Hematopoietic multipotent progenitor cell treated with erythropoietin and hydrocortisone succinate and interleukin-3 and kit ligand, for 8 days (in vitro differentiated cells): ENCODE measurements around the gene GAL3ST1.
"Not testable (repeated sequence)": the region's sequence is repeated elsewhere in the genome, so short reads cannot be mapped to it uniquely, and the experiment has no call there.

Source experiments
- DNase-seq: peaks from one replicate; pipeline ENCODE4 v3.0.0-alpha.2; 2015

Gene GAL3ST1

DNA sequence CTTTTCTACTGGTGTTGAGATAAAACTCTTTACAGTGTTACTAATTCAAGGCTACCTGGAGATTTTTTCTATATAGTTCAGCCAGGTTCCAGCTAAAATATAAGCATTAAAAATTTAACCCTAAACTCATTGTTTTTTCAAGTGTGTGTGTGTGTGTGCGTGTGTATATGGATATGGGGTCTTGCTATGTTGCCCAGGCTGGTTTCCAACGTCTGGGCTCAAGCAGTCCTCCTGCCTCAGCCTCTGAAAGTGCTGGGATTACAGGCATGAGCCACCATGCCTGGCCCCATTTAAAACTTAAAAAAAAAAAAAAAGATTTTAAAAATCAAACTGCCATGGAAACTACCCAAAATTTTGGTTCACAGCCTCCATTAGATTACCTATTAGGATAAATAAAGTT, 21.7 kb upstream of the GAL3ST1 start:
- no peak for DNase-seq

DNA sequence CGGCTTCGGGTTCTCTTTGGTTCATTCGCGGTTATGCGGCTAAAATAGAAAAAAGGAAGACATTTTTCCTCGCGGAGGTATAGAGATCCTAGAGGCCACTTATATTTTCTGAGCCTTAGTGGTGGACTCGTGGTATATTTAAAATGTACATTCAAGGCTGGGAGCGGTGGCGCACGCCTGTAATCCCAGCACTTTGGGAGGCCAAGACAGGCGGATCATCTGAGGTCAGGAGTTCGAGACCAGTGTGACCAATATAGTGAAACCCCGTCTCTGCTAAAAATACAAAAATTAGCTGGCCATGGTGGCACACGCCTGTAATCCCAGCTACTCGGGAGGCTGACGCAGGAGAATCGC, 17.9 kb upstream of the GAL3ST1 start:
- not testable (repeated sequence) for DNase-seq

DNA sequence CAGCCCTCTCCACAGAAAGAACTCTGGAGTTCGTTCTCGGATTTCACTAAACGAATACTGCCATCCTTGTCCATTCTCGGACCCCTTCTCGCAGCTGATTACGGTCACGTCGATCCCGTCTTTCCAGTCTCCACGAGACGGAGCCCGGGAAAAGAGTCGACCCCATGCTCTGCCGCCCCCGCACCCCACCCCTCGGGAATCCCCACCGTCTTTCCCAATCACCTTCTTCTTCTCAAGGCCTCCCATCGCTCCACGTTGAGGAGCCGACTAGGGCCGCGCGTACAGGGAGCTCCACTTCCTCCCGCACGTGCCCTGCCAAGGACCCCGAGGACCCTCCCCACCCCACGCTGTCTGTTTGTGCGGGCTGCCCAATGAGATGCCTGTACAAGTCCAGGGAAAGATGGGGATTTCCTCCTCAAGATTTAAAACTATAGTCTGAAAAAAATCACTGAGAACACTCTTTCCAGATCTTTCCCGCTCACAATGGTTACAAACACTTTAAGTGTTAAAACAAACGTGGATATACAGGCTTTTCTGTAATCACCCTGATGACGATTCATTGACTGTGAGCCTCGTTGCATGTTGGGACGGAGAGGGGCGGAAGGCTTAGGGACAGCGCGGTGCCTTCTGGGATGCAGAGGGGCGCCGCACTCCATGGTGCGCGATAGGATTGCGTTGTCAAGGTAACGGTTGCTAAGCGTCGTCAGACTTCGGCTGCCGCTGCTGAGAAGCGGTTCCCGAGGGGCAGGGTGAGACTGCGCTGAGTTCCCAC, 17.3 kb upstream of the GAL3ST1 start, which contains the start of gene PES1:
PES1 (minus strand) TSS at position 323 of the 772 bp plus-strand sequence; CDS start at position 246, 77 bp downstream.
- DNase-seq = peak; percentile 99

DNA sequence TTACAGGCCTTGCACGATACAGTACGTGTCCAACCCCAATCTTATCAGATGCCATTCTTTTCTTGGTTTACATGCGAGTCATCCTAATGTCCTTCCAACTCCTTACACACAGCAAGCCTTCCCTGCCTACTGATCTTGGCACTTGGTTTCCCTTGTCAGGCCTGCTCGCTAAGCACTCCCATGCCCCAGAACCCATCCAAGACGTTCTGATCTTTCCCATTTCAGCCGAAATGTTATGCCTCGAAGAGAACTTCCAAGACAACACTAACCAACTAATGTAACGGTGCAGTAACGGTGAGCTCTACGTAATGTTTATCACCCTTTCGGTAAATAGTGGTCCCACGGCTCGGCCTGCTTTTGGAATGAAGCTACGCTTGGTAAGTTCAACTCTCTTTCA, 16.7 kb upstream of the GAL3ST1 start:
- DNase-seq = peak; percentile 52

DNA sequence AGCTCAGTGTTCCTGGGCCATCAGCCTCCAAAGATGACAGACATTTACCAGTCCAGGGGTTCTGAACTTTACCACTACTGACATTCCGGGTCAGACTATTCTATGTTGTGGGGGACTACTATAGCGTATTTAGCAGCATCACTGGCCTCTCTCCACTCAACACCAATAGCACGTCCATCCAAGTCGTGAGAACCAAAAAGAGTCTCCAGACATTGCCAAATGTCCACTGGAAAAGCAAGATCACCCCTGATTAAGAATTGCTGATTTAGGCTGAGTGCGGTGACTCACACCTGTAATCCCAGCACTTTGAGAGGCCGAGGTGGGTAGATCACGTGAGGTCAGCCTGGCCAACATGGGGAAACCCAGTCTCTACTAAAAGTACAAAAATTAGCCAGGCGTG, 11.9 kb upstream of the GAL3ST1 start:
- DNase-seq = no peak

DNA sequence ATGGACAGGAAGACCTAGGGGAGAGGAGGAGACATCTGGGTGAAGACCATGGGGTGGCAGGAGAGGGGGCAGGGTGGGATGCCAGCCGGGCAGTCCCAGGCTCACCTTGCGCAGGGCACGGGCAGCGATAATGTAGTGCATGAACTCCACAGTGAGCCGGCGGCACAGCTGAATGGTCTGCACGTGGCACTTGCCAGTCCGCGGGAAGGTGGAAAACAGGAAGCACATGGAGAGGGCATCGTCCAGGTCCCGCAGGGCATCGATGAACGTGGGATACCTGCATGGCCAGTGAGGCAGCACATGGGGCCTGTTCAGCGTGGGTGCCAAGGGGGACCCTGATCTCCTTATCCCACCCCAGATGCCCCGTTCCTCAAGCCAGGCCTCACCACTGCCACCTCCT, 10.0 kb upstream of the GAL3ST1 start:
- DNase-seq = no peak

DNA sequence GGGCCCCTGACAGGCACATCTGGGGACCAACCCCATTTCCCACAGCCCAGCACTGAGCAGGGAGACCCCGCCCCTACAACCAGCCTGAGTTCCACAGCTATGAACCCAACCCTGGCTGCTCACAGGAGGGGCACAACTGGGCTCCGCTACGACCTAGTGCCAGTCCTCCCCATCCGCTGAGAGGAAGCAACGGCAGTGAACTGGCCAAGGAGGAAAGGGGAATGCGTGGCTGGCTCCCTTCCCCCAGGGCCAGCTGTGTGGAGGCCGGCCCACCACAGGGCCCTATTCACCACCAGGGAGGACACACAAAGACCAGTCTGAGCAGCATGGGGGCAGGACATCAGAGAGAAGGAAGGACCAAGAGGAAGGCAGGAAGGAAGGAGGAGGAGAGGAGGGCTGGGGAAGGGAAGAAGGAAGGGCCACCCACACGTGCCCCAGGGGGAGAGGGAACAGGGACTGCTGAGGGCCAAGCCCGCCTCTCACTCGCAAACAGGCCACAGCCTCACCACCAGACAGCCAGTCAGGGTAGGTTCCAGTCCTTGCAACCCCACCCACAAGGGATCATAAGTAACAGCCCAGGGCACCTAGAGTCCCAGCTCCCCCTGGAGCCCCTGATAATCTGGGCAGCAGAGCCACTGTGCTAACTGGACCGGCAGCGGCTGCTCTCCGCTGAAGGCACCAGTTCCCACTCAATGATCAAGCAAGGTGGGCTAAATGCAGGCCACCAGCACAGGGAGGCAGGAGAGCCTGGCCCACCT, 8.5 kb upstream of the GAL3ST1 start:
- DNase-seq = no peak

DNA sequence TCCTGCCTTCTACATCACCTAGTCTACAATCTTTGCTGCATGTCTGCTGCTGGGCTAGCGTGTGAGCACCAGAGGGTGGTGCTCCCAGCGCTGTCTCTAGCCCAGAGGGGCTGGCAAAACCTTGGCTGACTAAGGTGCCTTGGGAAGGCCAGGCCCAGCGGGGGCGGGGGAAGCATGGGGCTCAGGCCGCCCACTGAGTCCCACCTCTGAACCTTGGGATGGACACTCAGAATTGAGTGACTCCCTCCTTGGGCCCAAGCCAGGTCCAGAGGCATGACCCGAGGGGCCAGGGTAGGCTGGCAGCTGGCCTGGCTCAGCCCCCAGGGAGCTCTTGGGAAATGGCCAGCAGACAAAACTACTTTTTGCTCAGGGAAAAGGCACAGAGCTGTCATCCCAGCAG, 7.6 kb upstream of the GAL3ST1 start:
- no peak for DNase-seq

DNA sequence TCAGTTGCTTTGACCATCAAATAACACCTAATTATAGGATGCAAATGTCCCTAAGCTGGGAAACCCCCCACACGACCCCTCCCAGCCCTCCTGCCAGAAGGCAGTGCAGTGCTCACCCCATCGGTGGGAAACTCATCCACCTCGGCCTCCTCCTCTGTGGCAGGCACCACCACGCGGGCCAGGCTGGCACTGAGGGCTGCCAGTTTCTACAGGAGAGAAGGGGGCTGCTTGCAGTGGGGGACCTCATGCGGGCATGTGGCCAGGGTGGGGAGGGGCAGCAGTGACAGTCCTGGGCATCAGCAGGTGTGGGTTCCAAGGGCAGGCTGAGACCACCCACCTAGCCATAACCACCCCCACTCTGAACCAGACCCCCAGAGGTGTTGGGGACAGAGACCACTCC, 6.4 kb upstream of the GAL3ST1 start:
- no peak for DNase-seq

DNA sequence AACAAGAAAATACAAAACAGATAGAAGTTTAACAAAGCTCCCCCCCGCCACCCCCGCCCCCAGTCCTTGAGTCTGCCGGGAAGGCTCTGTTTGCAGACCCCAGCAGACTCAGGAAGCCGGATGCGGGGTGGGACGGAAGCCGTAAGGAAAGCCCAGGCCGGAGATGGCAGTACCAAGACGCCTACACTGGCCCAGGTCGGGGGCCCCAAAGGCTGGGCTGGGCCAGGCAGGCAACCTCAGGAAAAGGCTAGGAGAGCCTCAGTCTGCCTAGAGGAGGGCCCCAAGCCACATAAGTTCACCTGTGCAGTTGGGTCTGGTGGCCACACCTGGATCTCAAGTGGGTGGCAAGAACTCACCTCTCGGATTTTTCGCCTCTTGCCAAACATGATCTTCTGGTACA, 4.0 kb upstream of the GAL3ST1 start:
- DNase-seq = no peak

DNA sequence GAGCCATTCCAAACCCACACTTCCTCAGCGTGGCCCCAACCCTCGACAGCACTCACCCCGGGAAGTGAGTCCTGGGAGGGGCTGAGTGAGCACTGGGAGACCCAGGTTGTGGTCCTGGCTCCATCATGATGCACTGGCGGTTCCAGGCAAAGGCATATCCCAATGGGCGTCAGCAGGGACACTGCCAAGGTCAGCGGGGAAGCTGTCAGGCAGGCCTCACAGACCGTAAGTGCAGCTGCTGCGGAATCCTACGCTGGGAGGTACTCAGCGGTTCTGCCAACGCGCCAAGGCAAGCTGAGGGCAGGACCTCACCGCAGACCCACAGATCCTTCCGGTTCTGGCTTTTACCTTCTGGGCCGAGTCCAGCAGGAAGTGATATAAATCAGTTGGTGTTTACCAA, 1.4 kb upstream of the GAL3ST1 start:
- no peak for DNase-seq

DNA sequence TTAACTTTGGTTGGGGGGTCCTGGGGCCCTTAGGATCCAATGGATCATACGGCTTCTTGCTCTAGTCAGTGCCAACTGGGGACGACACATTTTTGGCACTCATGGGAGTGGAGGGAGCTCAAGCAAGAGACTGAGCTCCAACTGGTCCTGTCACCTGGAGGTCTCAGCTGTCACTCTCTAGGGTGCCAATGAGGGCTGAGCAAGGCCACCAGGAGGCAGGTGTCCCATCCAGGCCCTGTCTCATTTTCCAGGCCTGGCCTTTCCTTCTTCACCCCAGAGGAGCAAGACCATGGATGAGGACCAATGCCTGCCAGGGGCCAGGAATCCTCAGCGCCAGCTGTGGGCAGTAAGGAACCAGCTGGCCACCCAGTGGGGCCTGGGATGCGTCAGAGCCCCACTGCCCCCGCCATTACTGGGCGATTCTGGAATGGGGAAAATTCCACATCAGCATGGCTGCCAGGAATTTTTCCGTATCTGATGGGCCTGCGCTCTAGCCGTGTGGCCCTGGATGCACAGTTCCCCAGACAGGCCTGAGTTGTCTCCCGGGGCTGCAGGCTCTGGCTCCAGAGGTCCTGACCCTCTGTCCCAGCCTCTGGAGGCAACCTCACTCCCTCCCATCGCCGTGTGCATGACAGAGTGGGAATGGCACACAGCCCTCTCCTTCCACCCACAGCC, 669 bp upstream of the GAL3ST1 start:
- no peak for DNase-seq

DNA sequence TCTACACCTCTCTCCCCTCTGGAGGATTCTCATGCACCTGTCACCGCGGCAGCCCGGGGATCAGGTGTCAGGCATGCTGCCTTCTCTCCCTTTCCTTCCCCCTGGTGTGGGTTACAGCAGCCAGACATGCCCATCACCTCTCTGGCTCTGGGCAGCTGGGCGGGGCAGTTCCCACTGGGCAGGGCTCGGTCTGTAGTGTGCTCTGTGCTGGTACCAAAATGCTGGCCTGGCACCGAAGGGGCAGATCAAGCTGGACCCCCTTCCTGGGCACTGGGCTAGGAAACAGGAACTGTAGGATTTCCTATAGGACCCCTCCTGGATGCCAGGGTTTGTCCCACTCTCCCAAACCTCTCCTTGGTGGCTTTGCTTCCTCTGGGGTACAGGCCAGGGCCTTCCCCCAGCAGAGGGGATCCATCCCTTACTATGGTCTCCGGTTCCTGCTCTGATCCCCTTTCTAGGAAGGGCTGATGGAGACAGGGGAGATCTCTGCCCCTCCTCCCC, 821 bp downstream of the GAL3ST1 start:
- no peak for DNase-seq

DNA sequence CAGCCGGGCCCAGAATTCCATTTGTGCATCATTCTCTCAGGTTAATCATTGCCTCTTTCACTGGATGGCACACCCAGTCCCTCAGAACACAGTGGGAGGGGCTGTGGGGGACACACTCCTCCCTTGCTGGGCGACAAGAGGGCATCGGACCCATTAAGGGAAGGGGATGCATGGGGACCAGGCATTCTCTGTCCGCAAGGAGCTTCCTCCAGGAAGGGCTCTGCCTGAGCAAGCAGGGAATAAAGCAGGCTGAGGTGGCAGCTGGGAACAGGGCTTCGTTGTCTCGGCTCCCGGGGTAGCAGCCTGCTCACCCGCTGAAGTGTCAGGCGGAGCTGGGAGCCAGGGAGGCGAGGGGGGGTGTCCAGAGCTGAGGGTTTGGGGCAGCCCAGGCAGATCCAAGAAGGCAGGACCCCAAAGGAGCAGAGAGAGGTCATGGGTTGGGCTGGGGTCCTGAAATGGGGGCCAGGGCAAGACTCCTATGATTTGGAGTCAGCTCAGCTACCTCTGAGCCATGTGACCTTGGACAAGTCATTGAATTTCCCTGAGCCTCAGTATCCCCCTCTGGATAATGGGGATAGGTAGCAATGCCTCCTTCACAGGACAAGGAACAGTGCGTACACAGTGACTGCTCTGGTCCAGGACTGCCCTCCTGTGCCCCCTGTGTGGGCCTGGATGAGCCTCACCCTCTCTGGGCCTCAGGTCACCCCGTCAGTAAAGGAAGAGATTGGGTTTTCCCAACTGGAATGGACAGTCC, 1.4 kb downstream of the GAL3ST1 start:
- no peak for DNase-seq

DNA sequence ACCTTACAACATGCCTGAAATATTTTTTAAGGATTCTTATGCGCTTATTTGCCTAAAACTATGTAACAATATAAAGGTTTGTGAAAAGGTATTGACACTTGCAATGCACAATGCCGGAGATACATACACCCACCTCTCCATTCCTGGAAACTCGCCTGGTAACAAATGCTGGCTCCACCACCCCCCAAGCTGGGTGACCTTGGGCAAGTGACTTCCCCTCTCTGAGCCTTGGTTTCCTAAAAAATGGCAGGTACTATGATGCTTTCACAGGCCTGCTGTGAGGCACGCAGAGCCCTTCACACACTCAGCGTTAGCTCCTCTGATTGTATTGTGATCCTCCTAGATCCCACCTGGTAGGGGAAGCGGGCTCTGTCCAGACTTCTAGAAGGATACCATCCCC, 2.3 kb downstream of the GAL3ST1 start:
- DNase-seq = no peak

DNA sequence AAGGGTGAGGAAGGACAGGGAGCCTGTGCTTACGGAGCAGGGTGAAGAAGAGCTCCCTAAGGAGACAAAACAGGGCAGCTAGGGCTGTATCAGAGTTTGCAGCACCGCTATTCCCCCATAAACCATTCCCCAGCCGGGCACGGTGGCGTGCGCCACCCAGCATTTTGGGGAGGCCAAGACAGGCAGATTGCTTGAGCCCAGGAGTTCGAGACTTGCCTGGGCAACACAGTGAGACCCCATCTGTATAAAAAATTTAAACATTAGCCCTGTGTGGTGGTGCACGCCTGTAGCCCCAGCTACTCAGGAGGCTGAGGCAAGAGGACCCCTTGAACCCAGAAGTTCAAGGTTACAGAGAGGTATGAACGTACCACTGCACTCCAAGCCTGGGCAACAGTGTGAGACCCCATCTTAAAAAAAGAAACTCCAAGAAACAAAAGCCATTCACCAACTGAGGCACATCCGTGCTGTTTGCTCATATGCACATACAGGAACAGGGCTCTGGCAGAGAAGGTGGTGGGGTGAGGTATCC, 4.7 kb downstream of the GAL3ST1 start:
- DNase-seq = no peak

DNA sequence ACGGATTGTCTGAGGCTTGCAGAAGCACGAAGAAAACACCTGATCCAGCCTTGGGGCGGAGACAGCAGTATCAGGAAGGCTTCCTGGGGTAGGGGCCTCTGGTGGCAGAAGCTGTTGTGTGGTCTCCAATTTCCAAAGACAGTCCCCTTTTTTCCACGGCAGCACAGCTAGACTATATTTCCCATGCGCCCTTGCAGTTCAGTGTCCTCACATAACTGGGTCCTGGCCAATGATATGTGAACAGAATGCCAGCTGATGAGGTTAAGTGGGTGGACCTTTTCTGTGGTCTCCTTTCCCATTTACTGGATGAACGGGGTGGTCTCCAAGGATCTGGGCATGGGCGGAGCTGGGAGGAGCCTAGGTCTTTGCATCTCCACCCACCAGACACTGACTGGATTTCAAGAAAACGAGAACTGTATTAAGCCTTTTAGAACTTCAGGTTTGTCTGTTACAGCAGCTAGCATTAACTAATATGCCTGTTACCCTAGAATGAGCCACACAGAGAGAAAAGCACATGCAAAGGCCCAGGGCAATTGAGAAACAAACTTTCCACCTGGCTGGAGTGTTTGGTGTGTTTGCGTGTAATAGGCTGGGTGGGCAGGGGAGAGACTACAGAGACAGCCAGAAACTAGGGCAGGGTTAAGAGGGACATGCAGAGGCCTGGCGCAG, 6.2 kb downstream of the GAL3ST1 start:
- no peak for DNase-seq

DNA sequence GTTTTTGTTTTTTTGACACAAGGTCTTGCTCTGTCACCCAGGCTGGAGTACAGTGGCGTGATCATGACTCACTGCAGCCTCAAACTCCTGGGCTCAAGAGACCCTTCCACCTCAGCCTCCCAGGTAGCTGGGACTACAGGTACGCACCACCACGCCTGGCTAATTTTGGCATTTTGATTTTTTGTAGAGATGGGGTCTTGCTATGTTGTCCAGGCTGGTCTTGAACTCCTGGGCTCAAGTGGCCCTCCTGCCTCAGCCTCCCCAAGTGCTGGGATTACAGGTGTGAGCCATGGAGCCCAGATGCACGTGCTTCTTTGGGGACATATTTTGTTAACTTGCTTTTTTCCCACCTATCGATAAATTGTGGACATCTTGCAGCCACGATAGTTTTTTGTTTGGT, 7.2 kb downstream of the GAL3ST1 start:
- not testable (repeated sequence) for DNase-seq

DNA sequence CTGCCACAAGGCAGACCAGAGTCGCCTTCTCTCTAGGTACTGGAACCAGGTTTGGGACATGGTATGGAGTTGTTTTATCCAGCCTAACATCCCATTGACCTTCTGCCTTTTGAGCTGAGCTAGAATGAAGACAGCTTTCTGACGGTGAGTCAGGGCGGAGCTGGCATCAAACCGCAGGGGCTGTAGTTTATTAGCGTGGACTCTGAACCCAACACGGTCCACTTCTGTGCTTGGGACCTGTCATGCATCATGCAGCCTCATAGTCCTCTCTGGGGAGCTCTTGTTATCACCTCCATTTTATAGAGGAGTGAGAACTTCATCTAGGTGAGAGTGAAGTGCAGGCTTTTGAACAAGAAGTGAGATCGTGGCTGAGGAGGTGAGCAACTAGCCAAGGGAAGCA, 8.3 kb downstream of the GAL3ST1 start:
- no peak for DNase-seq

DNA sequence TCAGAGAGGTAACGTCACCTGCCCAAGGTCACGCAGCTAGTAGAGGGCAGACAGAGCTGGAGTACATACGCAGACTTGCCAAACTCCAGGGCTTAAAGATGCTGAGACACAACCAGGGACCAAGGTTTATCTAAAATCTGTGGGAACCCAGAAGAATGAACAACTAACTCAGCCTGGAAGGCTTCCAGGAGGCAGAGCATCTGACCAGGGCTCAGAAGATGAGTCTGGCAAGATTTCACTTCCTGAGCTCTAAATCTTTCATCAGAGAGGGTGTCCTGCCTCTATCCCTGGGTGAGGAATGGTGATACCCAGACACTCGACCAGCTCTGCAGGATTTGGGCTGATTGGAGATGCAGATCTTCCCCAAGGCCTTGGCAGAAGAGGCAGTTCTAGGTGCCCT, 9.1 kb downstream of the GAL3ST1 start:
- DNase-seq = peak; percentile 21

DNA sequence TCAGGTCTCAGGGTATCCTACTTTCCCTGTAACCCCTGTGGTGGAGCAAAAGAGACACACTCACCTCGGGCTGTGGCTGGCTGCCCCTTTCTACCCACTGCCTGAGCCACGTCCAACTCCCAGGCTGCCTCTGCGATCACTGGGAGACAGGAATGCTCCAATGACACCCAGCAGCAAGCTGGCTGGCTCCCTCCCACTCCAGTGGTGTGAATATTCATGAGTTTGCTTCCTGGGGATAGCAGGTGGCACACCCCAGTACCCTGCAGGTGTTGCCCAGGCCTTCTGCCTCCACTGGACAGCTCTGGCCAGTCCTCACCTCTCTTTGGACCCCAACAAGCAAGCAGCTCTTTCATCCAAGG, 9.7 kb downstream of the GAL3ST1 start:
- DNase-seq = no peak

DNA sequence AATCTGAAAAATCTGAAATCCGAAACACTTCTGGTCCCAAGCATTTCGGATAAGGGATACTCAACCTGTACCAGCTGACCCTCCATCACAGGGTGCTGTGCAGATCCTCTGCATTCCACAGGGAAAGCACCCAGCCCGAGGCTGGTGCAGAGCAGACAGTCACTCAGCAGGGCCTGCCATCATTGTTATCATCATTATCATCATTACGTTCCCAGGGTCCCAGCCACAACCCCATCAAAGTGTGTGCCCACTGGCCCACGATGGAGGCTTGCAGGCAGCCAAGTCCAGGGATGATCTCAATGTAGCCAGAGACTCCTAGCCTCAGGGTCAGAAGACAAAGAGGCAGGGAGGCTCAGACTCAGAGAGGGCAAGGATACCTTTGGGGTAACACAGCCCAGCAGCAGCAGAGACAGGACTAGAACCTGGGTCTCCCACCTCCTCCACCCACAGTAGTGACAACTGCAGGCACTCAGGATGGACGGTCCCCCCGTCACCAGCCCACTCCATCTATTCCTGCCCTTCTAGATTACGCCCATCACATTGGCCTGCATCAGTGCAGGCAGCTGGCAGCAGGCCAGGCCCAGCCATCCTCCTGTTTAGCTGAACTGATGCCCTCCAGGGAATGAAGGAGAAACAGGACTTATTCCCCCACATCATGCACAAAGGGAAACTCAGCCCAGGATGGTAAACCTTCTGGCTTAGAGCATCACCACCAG, 10.3 kb downstream of the GAL3ST1 start:
- peak; percentile 17 for DNase-seq
